Measurements from ENCODE around the gene ECI1. TPM values are rescaled to one million over a fixed set of nuclear protein-coding genes. Genes with fewer than 3 reads are reported as not detected.

Gene ECI1
- total RNA-seq, 2 donors from 2014 or later = 109 to 134 TPM

DNA sequence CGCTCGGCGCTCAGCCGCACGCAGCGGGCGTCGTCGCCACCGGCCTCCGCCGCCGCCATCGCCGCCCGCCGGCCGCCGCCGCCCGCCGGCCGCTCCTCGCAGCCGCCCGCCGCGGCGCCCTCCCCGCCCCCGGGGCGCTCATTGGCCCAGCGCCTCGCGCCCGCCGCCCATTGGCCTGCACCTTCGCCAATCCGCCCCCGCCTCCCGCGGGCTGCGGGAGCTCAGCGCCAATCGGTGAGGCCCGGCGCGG, 36.7 kb downstream of the ECI1 start, which contains the start of gene PGP:
Gene PGP (minus strand): TSS at position 122 of the 250 bp plus-strand sequence. CDS start 63 bp downstream, at position 59.
- TF ChIP-seq, protein P1, sequence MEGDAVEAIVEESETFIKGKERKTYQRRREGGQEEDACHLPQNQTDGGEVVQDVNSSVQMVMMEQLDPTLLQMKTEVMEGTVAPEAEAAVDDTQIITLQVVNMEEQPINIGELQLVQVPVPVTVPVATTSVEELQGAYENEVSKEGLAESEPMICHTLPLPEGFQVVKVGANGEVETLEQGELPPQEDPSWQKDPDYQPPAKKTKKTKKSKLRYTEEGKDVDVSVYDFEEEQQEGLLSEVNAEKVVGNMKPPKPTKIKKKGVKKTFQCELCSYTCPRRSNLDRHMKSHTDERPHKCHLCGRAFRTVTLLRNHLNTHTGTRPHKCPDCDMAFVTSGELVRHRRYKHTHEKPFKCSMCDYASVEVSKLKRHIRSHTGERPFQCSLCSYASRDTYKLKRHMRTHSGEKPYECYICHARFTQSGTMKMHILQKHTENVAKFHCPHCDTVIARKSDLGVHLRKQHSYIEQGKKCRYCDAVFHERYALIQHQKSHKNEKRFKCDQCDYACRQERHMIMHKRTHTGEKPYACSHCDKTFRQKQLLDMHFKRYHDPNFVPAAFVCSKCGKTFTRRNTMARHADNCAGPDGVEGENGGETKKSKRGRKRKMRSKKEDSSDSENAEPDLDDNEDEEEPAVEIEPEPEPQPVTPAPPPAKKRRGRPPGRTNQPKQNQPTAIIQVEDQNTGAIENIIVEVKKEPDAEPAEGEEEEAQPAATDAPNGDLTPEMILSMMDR (IDR thresholded peaks at IDR 0.05) = no peak
- intact Hi-C loops (cut with DNase I) = no loop called here
- no peaks in the 10 kb centered on the region for H3K36me3 ChIP-seq

DNA sequence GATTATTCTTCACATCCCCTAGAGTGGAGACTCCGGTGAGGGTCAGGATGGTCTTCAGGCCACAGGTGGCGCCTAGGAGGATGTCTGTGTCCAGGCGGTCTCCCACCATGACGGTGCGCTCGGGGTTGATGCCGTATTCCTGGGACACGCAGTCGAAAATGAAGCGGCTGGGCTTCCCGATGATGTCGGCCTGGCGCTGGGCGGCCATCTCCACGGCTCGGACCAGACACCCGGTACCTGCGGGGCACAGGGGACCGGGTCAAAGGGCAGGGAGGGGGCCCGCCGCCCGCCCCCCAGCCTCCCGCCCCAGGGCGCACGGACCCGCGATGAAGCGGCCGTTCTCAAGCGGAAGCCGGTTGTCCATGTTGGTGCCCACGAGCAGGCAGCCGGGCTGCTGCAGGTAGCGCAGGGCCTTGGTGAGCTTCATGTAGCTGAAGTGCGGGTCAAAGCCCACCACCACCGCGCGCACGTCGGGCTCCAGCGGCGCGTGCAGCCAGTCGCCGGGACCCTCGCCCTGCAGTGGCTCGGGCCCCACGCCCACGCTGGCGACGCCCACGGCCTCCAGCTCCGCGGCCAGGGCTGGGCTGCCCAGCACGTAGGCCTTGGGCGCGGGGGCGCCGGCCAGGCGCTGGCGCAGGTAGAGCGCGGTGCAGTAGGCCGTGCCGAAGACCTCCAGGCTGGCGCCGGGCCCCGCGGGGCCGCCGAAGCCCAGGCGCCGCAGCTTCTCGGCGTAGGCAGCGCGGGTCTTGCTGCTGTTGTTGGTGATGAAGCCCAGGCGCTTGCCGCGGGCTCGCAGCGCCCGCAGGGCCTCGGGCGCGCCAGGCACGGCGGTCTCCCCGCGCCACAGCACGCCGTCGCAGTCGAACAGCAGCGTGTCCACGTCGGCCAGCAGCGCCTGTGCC, 37.3 kb downstream of the ECI1 start:
- Histone ChIP-seq H3K9ac (ENCODE audit: low read depth in 2 of 2, low read length in 2 of 2) (peak overlapping the region; percentile 76 to 92), H3K9me3 (no peaks in the 10 kb centered on the region), H3K4me3 (peak overlapping the region; percentile 95), H3K4me1 (peaks cover 18% of the 10 kb centered on the region), H3K36me3 (no peaks in the 10 kb centered on the region), H3K27ac (peak overlapping the region; percentile 71), H3K27me3 (no peaks in the 10 kb centered on the region)
- no peak for DNase-seq
- TF ChIP-seq, protein P1 (IDR thresholded peaks at IDR 0.05) = no peak
- intact Hi-C loops (cut with DNase I) = no loop called here

More for the DNA sequence above, 36.7 kb downstream of the ECI1 start, which contains the start of gene PGP:
- H3K4me3 ChIP-seq = peak within 1 kb of the TSS; percentile 95
- H3K27ac ChIP-seq = peak within 1 kb of the TSS; percentile 77
- no peaks in the 10 kb centered on the region for H3K27me3 ChIP-seq
- H3K4me1 ChIP-seq = peaks cover 18% of the 10 kb centered on the region
- DNase-seq = no peak
- H3K9ac ChIP-seq (ENCODE audit: low read depth in 2 of 2, low read length in 2 of 2) = peak within 1 kb of the TSS; percentile 77 to 92
- no peaks in the 10 kb centered on the region for H3K9me3 ChIP-seq

DNA sequence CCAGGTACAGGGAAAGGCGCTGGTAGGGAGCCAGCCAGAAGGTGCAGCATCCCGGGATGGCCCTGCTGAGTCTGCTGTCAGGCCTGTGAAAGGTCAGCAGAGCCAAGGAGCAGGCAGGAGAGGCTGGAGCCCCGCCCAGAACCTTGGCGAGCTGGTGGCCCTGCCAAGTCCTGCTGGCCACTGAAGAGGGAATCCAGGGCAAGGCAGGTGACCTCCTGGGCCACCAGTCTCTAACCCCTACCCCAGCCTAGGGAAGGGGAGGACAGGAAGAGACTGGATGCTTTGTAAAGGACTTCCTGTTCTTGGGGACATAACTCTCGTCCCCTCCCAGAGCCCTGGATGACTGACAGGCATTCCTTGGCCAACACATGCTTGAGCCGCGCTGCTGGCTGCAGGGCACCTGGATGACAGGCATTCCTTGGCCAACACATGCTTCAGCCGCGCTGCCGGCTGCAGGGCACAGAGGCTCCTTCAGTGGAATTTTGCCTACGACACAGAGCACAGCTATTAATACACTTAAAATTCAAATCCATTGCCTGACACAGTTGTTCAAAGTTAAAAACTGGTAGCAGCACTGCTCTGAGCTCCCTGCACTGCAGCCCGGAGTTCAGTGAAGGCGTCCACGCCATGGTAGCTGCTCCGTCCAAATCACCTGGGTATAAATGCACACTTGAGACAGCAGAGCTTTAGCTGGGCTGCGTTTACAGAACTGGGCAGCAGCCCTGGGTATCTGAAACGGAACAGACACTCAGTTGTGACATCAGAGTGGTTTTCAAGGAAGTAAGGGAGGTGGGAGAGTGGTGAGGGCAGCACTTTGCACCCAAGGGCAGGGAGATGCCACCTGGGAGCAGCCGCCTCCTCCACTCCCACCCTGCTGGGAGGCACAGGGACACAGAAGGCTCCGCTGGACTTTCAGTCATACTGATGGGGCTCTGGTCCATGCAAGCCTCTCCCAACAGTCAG, 38.7 kb downstream of the ECI1 start:
- peak overlapping the region; percentile 30 to 76 for H3K9ac ChIP-seq (ENCODE audit: low read depth in 2 of 2, low read length in 2 of 2)
- TF ChIP-seq, protein P1 (IDR thresholded peaks at IDR 0.05) = no peak
- H3K4me3 ChIP-seq = peak overlapping the region; percentile 95

DNA sequence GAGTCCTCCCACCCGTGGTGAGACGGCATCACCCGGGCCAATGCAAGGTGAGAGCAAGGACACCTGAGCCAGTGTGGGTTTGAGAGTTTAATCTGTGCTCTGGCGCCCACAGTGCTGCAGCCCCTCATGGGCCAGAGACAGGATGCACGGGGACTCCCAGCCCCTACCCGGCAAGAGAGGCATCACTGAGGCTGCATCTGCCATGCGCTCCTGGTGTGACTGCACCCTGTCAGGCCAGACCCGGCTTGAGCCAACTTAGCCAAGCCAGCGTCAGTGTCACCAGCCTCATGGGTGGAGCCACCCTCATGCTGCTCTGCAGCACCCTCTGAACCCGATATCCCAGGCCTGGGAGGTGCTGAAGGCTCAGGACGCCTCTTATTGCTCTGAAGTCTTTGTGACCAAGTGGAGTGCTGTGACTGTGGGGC, 39.5 kb downstream of the ECI1 start:
- H3K27ac ChIP-seq = no peak overlapping the region
- peaks cover 8% of the 10 kb centered on the region for H3K36me3 ChIP-seq
- peaks cover 19% of the 10 kb centered on the region for H3K4me1 ChIP-seq
- H3K27me3 ChIP-seq = no peaks in the 10 kb centered on the region
- no peak overlapping the region for H3K4me3 ChIP-seq
- no peaks in the 10 kb centered on the region for H3K9me3 ChIP-seq
- no peak for DNase-seq
- TF ChIP-seq, protein P1 (IDR thresholded peaks at IDR 0.05) = no peak
- H3K9ac ChIP-seq (ENCODE audit: low read depth in 2 of 2, low read length in 2 of 2) = peak overlapping the region in 1 of 2 donors; percentile 76
- intact Hi-C loops (cut with DNase I) = no loop called here

More for the DNA sequence above, 38.7 kb downstream of the ECI1 start:
- H3K9me3 ChIP-seq = no peaks in the 10 kb centered on the region
- no peaks in the 10 kb centered on the region for H3K27me3 ChIP-seq
- peaks cover 18% of the 10 kb centered on the region for H3K4me1 ChIP-seq
- H3K27ac ChIP-seq = peak overlapping the region; percentile 17
- no peak for DNase-seq
- intact Hi-C loops (cut with DNase I) = no loop called here
- H3K36me3 ChIP-seq = peaks cover 3% of the 10 kb centered on the region
